ENCODE measurements around the gene PHF19.

GRCh38 chr9:120898396-120898795, 21.4 kb upstream of the PHF19 start:
- TF ChIP-seq CTCF (IDR thresholded peaks at IDR 0.05; ENCODE audit: low read depth, low read length) (no peak), MAX (IDR thresholded peaks at IDR 0.05; ENCODE audit: low read depth, low read length) (no peak), MYC (IDR thresholded peaks at IDR 0.05; ENCODE audit: low read depth, low read length) (no peak)
